OCI-M1 (cell line): ENCODE measurements around the gene KLK8.

Source experiments
- DNase-seq: peaks from one replicate; lab custom pipeline; 2025; lab: John Stamatoyannopoulos, UW

The KLK8 gene

DNA sequence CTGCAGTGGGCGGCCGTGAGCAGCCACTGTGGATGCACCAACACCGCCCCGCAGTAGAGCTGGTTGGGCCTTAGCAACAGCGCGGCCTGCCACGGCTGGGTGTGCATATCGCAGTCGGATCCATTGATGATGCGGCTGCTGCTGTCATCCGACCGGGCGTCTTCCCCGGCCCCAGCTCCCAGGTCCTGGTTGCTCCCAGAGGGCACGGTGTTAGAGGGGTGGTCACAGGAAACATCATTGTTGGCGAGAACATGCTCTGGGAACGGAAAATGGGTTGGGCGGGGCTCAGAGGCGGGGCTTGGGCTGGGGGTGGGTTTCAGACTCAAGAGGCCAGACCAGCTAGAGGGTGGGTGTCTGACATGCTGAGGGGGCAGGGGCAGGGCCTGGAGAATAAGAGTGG is 51.5 kb downstream of the KLK8 start:
- DNase-seq = no peak

DNA sequence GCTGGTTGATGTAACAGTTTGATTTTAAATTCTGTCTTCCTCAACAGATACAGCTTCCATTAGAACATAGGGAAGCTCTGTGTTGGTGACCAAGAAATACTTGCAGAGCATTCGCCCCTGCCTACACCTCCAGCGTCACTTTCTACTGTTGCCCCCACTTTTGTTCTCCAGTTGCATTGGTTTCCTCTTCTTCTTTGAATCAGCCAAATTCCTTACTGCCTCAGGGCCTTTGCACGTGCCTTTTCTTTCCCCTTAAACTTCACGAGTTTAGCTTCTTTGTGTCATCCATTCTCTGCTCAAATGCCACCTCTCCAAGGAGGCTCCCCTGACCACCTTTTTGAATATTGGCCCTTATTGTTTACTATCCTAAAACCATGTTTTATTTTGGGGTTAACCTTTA is 54.3 kb downstream of the KLK8 start:
- no peak for DNase-seq
